SK-N-SH treated with all-trans-retinoic acid at 6 μM for 48 hours (cell line): ENCODE data around the gene CFAP57.

Experiments
- ATAC-seq: fragments of 200-7000 bp; cut with Tn5 transposase; 3 replicates; pipeline ENCODE4 v1.9.1; 2020; ENCODE audit warnings: mild to moderate bottlenecking, moderate library complexity
- ARNTL ChIP-seq: fragments of 450-650 bp; formaldehyde crosslinking; IDR thresholded peaks from 2 replicates; pipeline ENCODE4 v1.5.0; 2020; ENCODE audit warnings: low read depth, mild to moderate bottlenecking, moderate library complexity, borderline replicate concordance
- CREB5 ChIP-seq: fragments of 250-450 bp; sonication (Bioruptor Pico); IDR thresholded peaks from 2 replicates; pipeline ENCODE4 v1.5.1; 2020; ENCODE audit warnings: low read depth, mild to moderate bottlenecking, moderate library complexity
- CSDC2 ChIP-seq: fragments of 250-450 bp; sonication (Bioruptor Pico); IDR thresholded peaks from 2 replicates; pipeline ENCODE4 v1.5.0; 2020; ENCODE audit warnings: mild to moderate bottlenecking, moderate library complexity
- CSRNP3 ChIP-seq: fragments of 250-450 bp; sonication (Bioruptor Pico); IDR thresholded peaks from 2 replicates; pipeline ENCODE4 v1.5.1; 2021; ENCODE audit warnings: mild to moderate bottlenecking, moderate library complexity
- ESRRG ChIP-seq: fragments of 250-450 bp; sonication (Bioruptor Pico); IDR thresholded peaks from 2 replicates; pipeline ENCODE4 v1.6.1; 2021; ENCODE audit warnings: mild to moderate bottlenecking
- GLIS3 ChIP-seq: fragments of 250-450 bp; sonication (Bioruptor Pico); IDR thresholded peaks from 2 replicates; pipeline ENCODE4 v1.5.0; 2020; ENCODE audit warnings: mild to moderate bottlenecking, moderate library complexity
- ISL1 ChIP-seq: fragments of 250-450 bp; sonication (Bioruptor Pico); IDR thresholded peaks from 2 replicates; pipeline ENCODE4 v2.1.2; 2022; ENCODE audit warnings: mild to moderate bottlenecking, moderate library complexity
- OSR1 ChIP-seq: fragments of 250-450 bp; sonication (Bioruptor Pico); IDR thresholded peaks from 2 replicates; pipeline ENCODE4 v1.8.0; 2022; ENCODE audit warnings: moderate library complexity, mild to moderate bottlenecking, inconsistent platforms
- PATZ1 ChIP-seq: fragments of 250-450 bp; sonication (Bioruptor Pico); IDR thresholded peaks from 2 replicates; pipeline ENCODE4 v1.8.0; 2020; ENCODE audit warnings: mild to moderate bottlenecking, moderate library complexity, borderline replicate concordance
- POU6F1 ChIP-seq: fragments of 250-450 bp; sonication (Bioruptor Pico); IDR thresholded peaks from 2 replicates; pipeline ENCODE4 v1.8.0; 2021; ENCODE audit warnings: low read depth, mild to moderate bottlenecking, moderate library complexity, borderline replicate concordance
- PPARA ChIP-seq: fragments of 250-450 bp; sonication (Bioruptor Pico); IDR thresholded peaks from 2 replicates; pipeline ENCODE4 v1.5.0; 2020; ENCODE audit warnings: mild to moderate bottlenecking, borderline replicate concordance
- RARB ChIP-seq: fragments of 250-450 bp; sonication (Bioruptor Pico); IDR thresholded peaks from 2 replicates; pipeline ENCODE4 v1.8.0; 2021; ENCODE audit warnings: mild to moderate bottlenecking, moderate library complexity
- SNAI2 ChIP-seq: fragments of 250-450 bp; sonication (Bioruptor Pico); IDR thresholded peaks from 2 replicates; pipeline ENCODE4 v1.5.0; 2020; ENCODE audit warnings: mild to moderate bottlenecking, moderate library complexity
- TCF4 ChIP-seq: fragments of 250-450 bp; sonication (Bioruptor Pico); IDR thresholded peaks from 2 replicates; pipeline ENCODE4 v1.8.0; 2021; ENCODE audit warnings: mild to moderate bottlenecking, moderate library complexity, borderline replicate concordance
- TOX ChIP-seq: fragments of 250-450 bp; sonication (Bioruptor Pico); IDR thresholded peaks from 2 replicates; pipeline ENCODE4 v1.8.0; 2021; ENCODE audit warnings: mild to moderate bottlenecking, moderate library complexity, borderline replicate concordance
- TSHZ2 ChIP-seq: fragments of 250-450 bp; sonication (Bioruptor Pico); IDR thresholded peaks from 2 replicates; pipeline ENCODE4 v1.5.0; 2020; ENCODE audit warnings: mild to moderate bottlenecking, moderate library complexity
- ZFP3 ChIP-seq: fragments of 250-450 bp; sonication (Bioruptor Pico); IDR thresholded peaks from 2 replicates; pipeline ENCODE4 v1.5.0; 2020; ENCODE audit warnings: mild to moderate bottlenecking, moderate library complexity
- ZNF565 ChIP-seq: fragments of 450-650 bp; formaldehyde crosslinking; conservative IDR thresholded peaks from 2 replicates; pipeline ENCODE4 v1.5.0; 2020; ENCODE audit warnings: low read depth, mild to moderate bottlenecking, moderate library complexity
- ZNF70 ChIP-seq: fragments of 450-650 bp; formaldehyde crosslinking; IDR thresholded peaks from 2 replicates; pipeline ENCODE4 v1.5.0; 2020; ENCODE audit warnings: mild to moderate bottlenecking, moderate library complexity
- ZNF8 ChIP-seq: fragments of 450-650 bp; formaldehyde crosslinking; IDR thresholded peaks from 2 replicates; pipeline ENCODE4 v1.5.0; 2020; ENCODE audit warnings: mild to moderate bottlenecking, moderate library complexity

CFAP57 gene

GRCh38 chr1:43256675-43257570 lies 84.8 kb downstream of the CFAP57 start (continued):
- no peak for TF ChIP-seq TSHZ2
- no peak for TF ChIP-seq ZNF8 (CRISPR knock-in tag)

- TF ChIP-seq POU6F1 (no peak), TCF4 (CRISPR knock-in tag) (no peak), ZNF70 (no peak), PATZ1 (CRISPR knock-in tag) (no peak), RARB (CRISPR knock-in tag) (no peak), ZNF565 (CRISPR knock-in tag) (no peak), PPARA (CRISPR knock-in tag) (no peak), OSR1 (CRISPR knock-in tag) (no peak), TOX (CRISPR knock-in tag) (no peak), ISL1 (no peak), CREB5 (CRISPR knock-in tag) (no peak)
- no peak for ATAC-seq
Measured at GRCh38 chr1:43258370-43258769, 86.2 kb downstream of the CFAP57 start.

GRCh38 chr1:43265431-43265830 lies 93.3 kb downstream of the CFAP57 start:
- no peak for ATAC-seq
- TF ChIP-seq ZNF565 (CRISPR knock-in tag) (no peak), ZNF8 (CRISPR knock-in tag) (no peak), ZFP3 (CRISPR knock-in tag) (no peak), ZNF70 (no peak), POU6F1 (no peak), CSRNP3 (CRISPR knock-in tag) (no peak), OSR1 (CRISPR knock-in tag) (no peak), CSDC2 (CRISPR knock-in tag) (no peak), CREB5 (CRISPR knock-in tag) (no peak), GLIS3 (CRISPR knock-in tag) (no peak), ESRRG (no peak), TCF4 (CRISPR knock-in tag) (no peak), SNAI2 (CRISPR knock-in tag) (no peak), RARB (CRISPR knock-in tag) (no peak), ARNTL (CRISPR knock-in tag) (no peak), TSHZ2 (no peak), TOX (CRISPR knock-in tag) (no peak)
